ENCODE measurements around the gene FBLN1.

Gene FBLN1

DNA sequence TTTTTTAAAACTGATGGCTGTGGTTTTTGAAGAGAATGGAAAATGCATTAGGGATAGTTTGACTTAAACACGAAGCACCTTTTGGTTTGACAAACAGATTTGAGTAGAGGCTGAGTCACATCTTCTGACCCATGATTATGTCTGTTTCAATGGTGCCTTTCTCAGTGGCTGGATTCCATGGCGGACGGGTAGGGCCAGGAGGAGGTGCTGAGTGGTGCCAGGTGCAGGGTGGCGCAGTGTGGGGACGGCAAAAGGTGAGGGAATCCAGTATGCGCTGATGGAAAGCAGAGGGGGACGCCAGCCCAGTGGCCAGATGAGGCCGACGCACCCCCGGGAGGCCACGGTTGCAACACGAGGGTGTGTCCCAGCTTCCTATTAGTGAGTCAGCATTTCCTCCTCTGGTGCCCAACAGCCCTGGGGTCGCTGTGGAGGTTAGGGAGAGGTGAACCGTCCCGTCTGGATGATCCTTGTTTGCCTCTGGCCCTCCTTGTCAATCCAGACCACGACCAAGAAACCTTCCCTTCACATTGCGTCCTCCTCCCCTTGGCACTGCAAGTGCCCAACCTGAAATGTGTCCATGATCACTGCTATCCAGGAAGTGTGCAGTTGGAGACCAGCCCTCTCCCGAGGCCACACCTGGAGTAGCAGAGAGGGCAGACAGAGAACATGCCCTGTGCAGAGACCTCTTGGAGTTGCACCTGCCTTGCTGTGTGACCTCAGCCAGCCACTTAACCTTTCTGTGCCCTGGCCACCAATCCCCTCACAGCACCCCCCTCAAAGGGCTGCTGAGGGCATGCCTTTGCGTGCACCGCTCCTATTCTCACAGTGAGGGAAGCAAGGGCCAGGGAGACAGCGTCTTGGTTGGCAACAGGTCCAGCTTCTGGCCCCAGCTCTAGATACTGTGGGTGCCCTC is 136.4 kb downstream of the FBLN1 start:
- DNase-seq (ENCODE audit: low read depth, low spot score), result no peak

DNA sequence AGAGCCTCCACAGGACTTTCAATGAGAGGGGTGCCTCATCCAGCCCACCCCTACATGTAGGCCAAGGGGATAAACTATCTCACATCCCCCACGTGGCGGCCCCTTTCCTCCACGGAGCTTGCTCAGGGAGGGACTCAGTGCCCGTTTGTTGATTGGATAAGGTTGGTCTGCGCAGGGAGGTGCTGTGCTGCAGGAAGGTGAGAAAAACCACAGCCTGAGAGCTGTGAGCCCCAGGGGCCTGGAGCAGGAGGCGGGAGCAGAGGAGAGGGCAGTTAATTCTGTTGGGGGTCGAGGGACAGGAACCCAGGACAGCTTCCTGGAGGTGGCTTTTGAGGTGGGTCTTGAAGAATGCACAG is 137.0 kb downstream of the FBLN1 start:
- DNase-seq (ENCODE audit: low read depth, low spot score), result no peak

DNA sequence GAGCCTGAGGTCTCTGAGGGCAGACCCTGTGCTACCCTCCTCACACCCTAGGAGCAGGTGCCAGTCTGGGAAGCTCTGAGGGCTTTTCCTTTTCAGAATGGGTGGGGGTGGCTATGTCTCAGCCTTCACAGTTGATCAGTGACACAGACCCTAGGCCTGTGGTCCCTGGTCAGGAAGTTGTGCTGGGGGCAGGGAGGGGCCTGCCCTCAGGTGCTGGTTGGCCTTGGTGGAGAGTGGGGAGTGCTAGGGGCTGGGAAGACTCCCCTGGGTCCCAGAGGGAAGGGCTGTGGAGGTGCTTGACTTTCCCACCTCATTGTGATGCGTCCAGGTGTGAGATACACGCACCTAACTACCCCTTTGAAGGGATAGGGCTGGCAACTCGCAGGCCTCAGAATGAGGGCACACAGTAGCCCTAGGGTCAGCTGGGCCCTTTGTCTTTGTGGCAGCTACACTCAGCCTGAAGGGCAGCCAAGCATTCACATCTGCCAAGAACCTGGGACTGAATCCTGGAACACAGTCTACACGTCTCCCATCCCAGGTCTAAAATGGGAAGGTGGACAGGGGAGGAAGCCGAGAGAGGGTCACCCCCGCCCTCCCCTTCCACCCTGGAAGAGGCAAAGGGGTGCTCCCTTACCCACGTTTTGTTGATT is 137.7 kb downstream of the FBLN1 start:
- DNase-seq (ENCODE audit: low read depth, low spot score), result no peak

DNA sequence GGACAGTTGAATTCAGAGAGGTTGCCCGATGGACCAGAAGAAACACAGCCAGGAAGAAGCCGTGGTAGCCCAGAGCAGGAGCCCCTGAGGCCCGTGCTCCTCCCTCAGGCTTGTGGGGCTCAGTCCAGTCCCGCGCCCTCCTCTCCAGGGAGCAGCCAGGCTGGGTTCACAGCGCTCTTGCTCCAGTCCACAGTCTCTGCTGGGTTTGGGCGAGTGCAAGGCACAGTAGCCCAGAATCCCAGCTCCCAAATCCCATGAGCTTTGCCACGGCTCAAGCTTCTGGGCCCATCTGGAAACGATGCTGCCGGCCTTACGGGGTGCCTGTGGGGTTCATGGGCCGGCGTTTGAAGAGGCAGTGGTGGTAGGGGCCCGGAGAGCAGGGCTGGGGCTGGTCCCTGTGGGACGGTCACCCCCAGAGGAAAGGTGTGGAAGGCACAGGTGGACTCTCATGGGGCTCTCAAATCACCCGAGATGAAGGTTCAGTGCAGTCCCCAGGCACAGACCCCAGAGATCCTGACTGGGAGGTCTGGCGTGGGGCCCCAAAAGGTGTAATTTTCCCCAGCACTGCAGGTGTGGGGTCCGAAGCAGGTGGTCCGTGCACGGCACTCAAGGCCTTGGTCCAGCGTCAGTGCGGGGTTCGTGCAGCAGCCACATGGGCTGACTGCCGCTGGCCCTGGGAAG is 138.4 kb downstream of the FBLN1 start:
- DNase-seq (ENCODE audit: low read depth, low spot score), result no peak

DNA sequence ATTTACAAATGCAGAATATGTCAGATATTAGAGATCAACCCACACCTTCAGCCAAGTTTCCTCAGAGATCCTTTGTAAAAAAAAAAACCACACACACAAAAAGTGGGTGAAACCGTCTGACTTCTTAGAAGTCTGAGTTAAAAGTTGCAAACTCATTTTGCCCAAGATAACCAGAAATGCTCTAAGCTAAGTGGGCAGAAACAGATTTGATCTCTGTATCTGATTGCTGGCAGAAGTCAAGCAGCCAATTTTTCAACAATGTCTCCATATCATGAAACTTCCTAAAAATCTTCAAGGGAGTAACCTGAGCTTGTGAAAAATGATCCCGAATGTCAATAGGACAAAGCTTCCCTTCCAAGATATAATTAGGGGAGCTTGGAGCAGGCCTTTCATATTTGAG is 140.3 kb downstream of the FBLN1 start:
- no peak for DNase-seq (ENCODE audit: low read depth, low spot score)

DNA sequence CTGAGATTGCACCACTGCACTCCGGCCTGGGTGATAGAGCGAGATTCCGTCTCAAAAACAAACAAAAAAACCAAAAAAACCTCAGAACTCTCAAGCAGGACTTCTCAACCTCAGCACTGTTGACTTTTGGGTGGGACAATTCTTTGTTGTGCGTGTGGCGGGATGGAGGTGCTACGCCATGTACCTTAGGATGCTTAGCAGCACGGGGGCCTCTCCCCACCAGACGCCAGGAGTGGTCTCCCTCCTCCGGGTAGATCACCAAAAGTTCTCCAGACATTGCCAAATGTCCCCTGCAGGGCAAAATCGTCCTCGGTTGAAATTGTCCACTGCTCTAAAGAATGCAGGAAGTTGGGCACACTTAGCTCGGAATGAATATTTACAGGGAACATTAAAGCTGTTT is 142.0 kb downstream of the FBLN1 start:
- DNase-seq (ENCODE audit: low read depth, low spot score), result no peak

DNA sequence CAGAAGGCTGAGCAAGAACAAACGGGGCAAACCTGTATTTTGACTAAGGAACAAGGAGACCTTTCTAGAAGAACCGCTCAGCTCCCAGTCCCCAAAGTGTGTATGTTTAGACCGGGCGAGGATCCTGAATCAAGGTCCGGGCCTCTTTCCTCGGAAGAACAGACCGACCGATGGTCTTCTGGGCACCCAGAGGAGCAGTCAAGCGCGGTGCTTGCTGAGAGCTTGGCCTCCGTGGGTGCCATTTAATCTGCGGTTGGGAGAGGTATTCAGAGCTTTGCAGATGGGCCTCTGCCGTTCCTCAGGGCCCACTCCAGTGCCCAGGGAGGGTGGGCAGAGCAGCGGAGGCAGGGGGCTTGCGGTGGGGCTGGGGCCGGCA is 142.5 kb downstream of the FBLN1 start:
- no peak for DNase-seq (ENCODE audit: low read depth, low spot score)

DNA sequence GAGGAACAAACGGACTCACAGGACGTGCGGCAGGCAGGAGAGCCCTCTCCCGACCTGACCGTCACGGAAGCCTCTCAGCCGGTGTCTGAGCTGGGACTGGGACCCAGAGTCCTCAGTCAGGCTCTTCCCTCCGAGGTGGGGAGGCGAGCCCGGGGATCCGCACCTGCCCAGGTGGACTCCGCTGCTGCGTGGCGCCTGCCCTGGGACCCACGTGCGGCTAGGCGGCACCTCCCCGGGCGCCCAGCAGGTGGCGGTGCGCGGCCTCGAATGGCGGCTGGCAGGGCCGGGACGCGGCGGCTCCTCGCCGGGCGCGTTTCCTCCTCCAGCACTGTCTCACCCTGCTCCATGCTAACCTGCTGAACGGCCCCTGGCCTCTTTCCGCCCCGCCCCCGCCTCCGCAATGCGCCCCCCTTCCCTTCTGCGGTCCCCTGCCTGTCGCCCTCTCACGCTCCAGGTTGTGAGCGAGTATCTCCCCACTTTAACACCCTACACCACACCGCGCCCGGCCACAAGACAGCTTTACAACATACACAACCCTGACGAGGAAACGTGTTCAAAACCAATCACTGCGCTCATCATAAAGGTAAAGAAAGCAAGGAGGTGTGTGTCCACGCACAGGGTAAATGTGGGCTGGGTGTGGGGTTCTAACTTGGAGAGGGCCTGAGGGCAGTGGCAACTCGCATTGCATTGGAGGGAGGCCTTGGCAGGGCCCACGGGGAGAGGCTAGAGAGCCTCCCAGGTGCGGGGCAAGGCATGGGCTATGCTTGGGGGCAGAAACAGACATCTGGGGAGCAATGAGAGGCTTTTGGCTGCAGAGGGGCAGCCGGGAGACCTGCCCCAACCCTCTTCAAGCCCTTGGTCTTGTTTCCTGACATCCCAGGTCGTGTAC is 143.1 kb downstream of the FBLN1 start:
- no peak for DNase-seq (ENCODE audit: low read depth, low spot score)

DNA sequence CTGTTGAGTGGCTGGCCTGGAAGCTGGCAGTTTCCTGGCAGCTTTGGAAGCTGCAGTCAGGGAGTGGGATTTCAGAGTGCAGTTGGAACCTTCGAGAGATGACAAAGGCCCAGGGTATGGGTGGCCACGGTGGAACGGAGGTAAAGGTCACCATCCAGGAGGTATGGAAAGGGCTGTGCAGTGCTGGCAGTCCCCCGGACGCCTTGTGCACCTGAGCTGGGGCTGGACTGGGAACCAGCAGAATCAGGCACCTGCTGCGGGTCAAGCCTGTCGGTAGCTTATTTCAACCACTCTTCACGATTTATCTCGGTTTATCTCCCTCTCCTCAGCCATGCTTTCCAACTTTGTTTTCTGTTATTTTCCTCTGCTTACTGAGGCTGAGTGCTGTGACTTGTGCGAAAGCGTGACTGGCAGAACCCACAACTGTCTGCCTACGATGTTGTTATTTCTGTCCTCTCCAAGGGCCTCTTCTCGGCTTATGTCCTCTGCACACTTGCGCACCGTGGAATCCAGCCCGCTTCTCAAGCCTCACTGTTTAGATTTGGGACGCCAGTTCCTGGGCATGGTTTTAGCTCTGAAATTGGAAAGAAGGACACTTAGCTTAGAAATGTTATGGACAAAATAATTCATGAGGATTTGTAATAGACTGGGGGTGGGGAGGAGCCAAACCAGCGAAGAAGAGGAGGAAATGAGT is 145.0 kb downstream of the FBLN1 start:
- no peak for DNase-seq (ENCODE audit: low read depth, low spot score)

DNA sequence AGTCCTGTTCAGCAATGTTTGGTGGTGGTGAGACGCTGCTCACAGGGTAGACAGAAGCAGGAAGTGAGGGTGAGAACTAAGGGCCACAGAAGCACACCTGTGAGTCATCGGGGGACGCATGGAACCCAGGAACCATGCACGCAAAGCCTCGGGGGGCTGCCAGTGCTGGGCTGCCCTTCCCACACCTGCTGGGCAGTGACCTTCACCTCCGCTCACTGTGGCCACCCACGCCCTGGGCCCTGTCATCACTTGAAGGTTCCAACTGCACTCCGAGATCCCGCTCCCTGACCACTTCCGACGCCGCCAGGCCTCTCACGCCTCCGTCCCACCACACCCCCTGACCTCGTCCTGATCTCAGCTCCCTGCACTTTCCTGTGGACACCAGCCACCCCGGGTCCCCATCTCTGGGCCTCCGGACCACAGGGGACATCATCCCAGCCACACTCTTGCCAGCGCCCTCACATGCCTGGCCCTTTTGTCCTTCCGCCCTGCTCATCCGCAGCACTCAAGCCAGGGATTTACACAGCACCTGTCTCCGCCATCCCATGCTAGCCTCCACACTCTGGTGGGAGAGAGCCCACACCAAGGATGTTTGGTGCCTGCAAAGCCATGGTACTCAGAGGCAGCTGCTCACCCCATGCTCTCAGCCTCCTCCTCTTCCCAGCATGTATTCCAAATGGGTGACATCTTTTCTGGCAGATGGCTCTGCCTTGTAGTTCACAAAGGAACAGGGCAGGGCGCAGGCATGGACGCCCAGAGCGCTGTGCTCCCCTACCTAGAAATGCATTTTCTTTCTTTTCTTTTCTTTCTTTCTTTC is 145.8 kb downstream of the FBLN1 start:
- no peak for DNase-seq (ENCODE audit: low read depth, low spot score)

DNA sequence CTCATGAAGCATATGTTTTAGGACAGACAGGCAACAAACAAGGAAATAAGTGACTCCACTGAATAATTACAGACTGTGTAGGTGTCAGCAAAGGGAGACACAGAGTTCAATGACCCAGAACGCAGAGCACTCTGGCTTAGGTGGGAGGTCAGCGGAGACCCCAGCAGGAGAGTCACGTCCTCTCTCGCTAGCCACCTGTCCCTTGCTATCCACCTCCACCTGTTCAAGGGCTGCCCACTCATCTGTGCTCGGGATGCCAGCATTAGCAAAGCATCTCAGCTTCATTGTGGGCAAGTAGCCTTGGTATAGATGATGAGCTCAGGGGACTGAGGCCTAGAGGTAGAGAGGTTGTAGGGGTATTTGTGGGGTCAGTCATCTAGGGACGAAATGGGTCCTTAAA is 147.1 kb downstream of the FBLN1 start:
- DNase-seq (ENCODE audit: low read depth, low spot score), result no peak

DNA sequence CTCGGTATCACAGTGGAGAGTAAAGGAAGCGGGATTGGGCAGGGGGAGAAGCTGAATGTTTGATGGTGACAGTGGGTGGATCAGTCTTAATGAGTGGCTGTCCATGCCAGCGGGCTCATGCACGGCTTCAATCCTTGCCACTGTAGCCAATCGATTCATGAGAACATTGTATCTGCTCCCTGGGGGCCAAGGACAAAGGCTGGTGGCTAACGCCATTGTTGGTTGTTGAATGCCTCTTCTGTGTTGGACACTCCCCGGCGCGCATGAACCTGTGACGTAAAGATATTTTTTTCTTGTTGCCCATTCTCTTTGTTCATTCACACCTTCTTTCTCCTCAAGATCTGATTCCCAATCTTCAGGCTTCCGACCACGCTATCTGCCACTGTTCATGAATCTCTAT is 148.0 kb downstream of the FBLN1 start:
- no peak for DNase-seq (ENCODE audit: low read depth, low spot score)
